ENCODE data around the gene R3HCC1L. TPM values are rescaled to one million over a fixed set of nuclear protein-coding genes. Genes with fewer than 3 reads are reported as not detected.

The R3HCC1L gene
- total and polyA plus RNA-seq, 2 donors (not counting 1 experiment from before 2014, with no cell fraction given) = 11.6 to 25.1 TPM

- no peak overlapping the region for H3K27ac Mint-ChIP-seq
- Histone ChIP-seq H3K36me3 (replicated peaks in 1 of 2; ENCODE audit: control extremely low read depth in 1 of 2, control insufficient read depth in 1 of 2, extremely low read depth in 1 of 2, insufficient read depth in 2 of 2, low read length in 1 of 2) (no peaks in the 10 kb centered on the region), H2AFZ (ENCODE audit: insufficient read depth, low read depth, low read length, poor library complexity, severe bottlenecking) (no peak overlapping the region), H3K4me3 (ENCODE audit: control extremely low read depth in 1 of 5, extremely low read depth in 1 of 5, insufficient read depth in 1 of 5, low read depth in 2 of 5, low read length in 4 of 5) (no peak overlapping the region), H3K27ac (ENCODE audit: low read length in 2 of 2) (no peak overlapping the region), H3K9ac (ENCODE audit: low read length) (no peak overlapping the region), H3K27me3 (replicated peaks in 1 of 4; ENCODE audit: control extremely low read depth in 1 of 4, control insufficient read depth in 3 of 4, insufficient read depth in 4 of 4, low read length in 3 of 4) (peaks cover 0 to 8% (median 3%) of the 10 kb centered on the region in 4 experiments), H3K4me1 (ENCODE audit: control insufficient read depth in 2 of 2, insufficient read depth in 2 of 2, low read length in 2 of 2) (no peaks in the 10 kb centered on the region), H3K79me2 (ENCODE audit: control insufficient read depth, insufficient read depth, low read length) (no peaks in the 10 kb centered on the region), H3K4me2 (replicated peaks; ENCODE audit: low read depth, low read length, poor library complexity, severe bottlenecking) (no peak overlapping the region), H4K20me1 (ENCODE audit: control insufficient read depth, insufficient read depth, low read length, poor library complexity, severe bottlenecking) (no peaks in the 10 kb centered on the region), H3K9me3 (ENCODE audit: control extremely low read depth in 1 of 3, control insufficient read depth in 2 of 3, insufficient read depth in 1 of 3, low read length in 2 of 3) (no peaks in the 10 kb centered on the region)
- no peaks in the 10 kb centered on the region for H3K4me1 Mint-ChIP-seq
- no peak for ATAC-seq (ENCODE audit: low read depth)
- no peak for TF ChIP-seq CTCF (IDR thresholded peaks at IDR 0.05)
- TF ChIP-seq EZH2 (IDR thresholded peaks at IDR 0.05; ENCODE audit: borderline replicate concordance, insufficient read depth, low read depth, low read length, poor library complexity, severe bottlenecking) = no peak
- no peak for DNase-seq
- peaks cover 48% of the 10 kb centered on the region for H3K27me3 Mint-ChIP-seq
- WGBS (ENCODE audit: insufficient coverage) = 64% methylated on average over 1 of the region's 1 CpG
- intact Hi-C loops (cut with micrococcal nuclease) = no loop called here
- CTCF ChIA-PET = no interaction called here
- H3K4me3 Mint-ChIP-seq = no peak overlapping the region
- no peaks in the 10 kb centered on the region for H3K9me3 Mint-ChIP-seq (ENCODE audit: insufficient read depth)
- POLR2A ChIA-PET = no interaction called here
These were observed 24.1 kb upstream of the R3HCC1L start for GRCh38 chr10:98110356-98110755.

- intact Hi-C loops (cut with micrococcal nuclease) = no loop called here
- DNase-seq (no peak), ATAC-seq (ENCODE audit: low read depth) (no peak)
- Histone ChIP-seq H3K79me2 (ENCODE audit: control insufficient read depth, insufficient read depth, low read length) (no peaks in the 10 kb centered on the region), H3K27me3 (replicated peaks in 1 of 4; ENCODE audit: control extremely low read depth in 1 of 4, control insufficient read depth in 3 of 4, insufficient read depth in 4 of 4, low read length in 3 of 4) (peaks cover 0 to 8% (median 1%) of the 10 kb centered on the region in 4 experiments), H2AFZ (ENCODE audit: insufficient read depth, low read depth, low read length, poor library complexity, severe bottlenecking) (no peak overlapping the region), H3K4me3 (ENCODE audit: control extremely low read depth in 1 of 5, extremely low read depth in 1 of 5, insufficient read depth in 1 of 5, low read depth in 2 of 5, low read length in 4 of 5) (no peak overlapping the region), H3K4me1 (ENCODE audit: control insufficient read depth in 2 of 2, insufficient read depth in 2 of 2, low read length in 2 of 2) (no peaks in the 10 kb centered on the region), H4K20me1 (ENCODE audit: control insufficient read depth, insufficient read depth, low read length, poor library complexity, severe bottlenecking) (no peaks in the 10 kb centered on the region), H3K27ac (ENCODE audit: low read length in 2 of 2) (no peak overlapping the region), H3K9me3 (ENCODE audit: control extremely low read depth in 1 of 3, control insufficient read depth in 2 of 3, insufficient read depth in 1 of 3, low read length in 2 of 3) (peaks cover 0 to 1% (median 0%) of the 10 kb centered on the region in 3 donors), H3K4me2 (replicated peaks; ENCODE audit: low read depth, low read length, poor library complexity, severe bottlenecking) (no peak overlapping the region), H3K36me3 (replicated peaks in 1 of 2; ENCODE audit: control extremely low read depth in 1 of 2, control insufficient read depth in 1 of 2, extremely low read depth in 1 of 2, insufficient read depth in 2 of 2, low read length in 1 of 2) (no peaks in the 10 kb centered on the region), H3K9ac (ENCODE audit: low read length) (no peak overlapping the region)
- ChIA-PET CTCF (no interaction called here), POLR2A (no interaction called here)
- Mint-ChIP-seq H3K4me3 (no peak overlapping the region), H3K27me3 (peaks cover 51% of the 10 kb centered on the region), H3K4me1 (no peaks in the 10 kb centered on the region), H3K9me3 (ENCODE audit: insufficient read depth) (peaks cover 6% of the 10 kb centered on the region), H3K27ac (no peak overlapping the region)
- TF ChIP-seq EZH2 (IDR thresholded peaks at IDR 0.05; ENCODE audit: borderline replicate concordance, insufficient read depth, low read depth, low read length, poor library complexity, severe bottlenecking) (no peak), CTCF (IDR thresholded peaks at IDR 0.05) (no peak)
- WGBS (ENCODE audit: insufficient coverage) = 68% methylated on average over 8 of the region's 10 CpGs
These were observed 19.2 kb upstream of the R3HCC1L start for GRCh38 chr10:98115031-98115787.
